Thyroid gland (tissue), 4 donors: ENCODE data around the gene NUP35.

Source experiments
- CTCF ChIP-seq, 6 experiments: fragments of 200-600 bp in 3 of 6; fragments of 450-650 bp in 3 of 6; sonication (generic) in 3 of 6; IDR thresholded peaks; one replicate each; pipeline ENCODE4 v1.5.1; 2016 to 2019; ENCODE audit warnings: antibody characterized with exemption in 6 of 6, mild to moderate bottlenecking in 2 of 6, inconsistent platforms in 1 of 6, moderate library complexity in 1 of 6
- POLR2A ChIP-seq, 2 donors: fragments of 450-650 bp; IDR thresholded peaks; one replicate each; pipeline ENCODE4 v1.6.1; 2017; ENCODE audit warnings: antibody characterized with exemption in 2 of 2, mild to moderate bottlenecking in 2 of 2, moderate library complexity in 1 of 2

GRCh38 chr2:183088061-183088460 is 36.2 kb upstream of the NUP35 start:
- TF ChIP-seq CTCF (IDR thresholded peaks at IDR 0.05): no peak
- no peak for TF ChIP-seq POLR2A (IDR thresholded peaks at IDR 0.05)
